22Rv1 (cell line): Measurements from ENCODE around the gene KAT2A.

Experiments used
- H3K27ac ChIP-seq: fragments of 450-650 bp; 2 replicates; pipeline ENCODE4 v1.5.1; 2017
- CTCF ChIP-seq: fragments of 450-650 bp; IDR thresholded peaks from 2 replicates; pipeline ENCODE4 v1.5.1; 2017; ENCODE audit warnings: mild to moderate bottlenecking
- ZFX ChIP-seq: fragments of 450-650 bp; IDR thresholded peaks from 2 replicates; pipeline ENCODE4 v1.6.1; 2017; ENCODE audit warnings: antibody characterized with exemption, borderline replicate concordance

Gene KAT2A

GRCh38 chr17:42111265-42111636, 9.9 kb downstream of the KAT2A start:
- no peak overlapping the region for H3K27ac ChIP-seq
- no peak for TF ChIP-seq CTCF
- TF ChIP-seq ZFX, result no peak

- H3K27ac ChIP-seq, result no peak overlapping the region
- TF ChIP-seq ZFX (no peak), CTCF (no peak)
These were observed 10.6 kb downstream of the KAT2A start for GRCh38 chr17:42110301-42111264.

DNA sequence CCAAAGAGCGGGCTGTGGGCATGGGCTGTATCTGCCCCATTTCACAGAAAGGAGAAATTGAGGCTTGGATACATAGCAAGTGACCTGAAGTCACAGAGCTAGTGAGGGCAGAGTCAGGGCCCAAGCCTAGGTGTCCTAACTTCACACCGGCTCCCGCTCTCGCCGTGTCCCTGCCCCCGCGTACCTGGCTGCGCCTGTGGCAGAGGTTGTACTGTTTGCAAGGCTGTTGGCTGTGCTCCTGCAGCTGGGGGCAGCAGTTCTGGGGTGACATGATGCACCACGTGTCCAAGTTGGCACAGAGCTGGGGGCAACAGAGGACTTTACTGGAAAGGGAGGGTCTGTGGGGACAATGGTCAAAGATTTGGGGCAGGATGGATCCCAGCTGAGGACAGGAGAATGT, 12.1 kb downstream of the KAT2A start:
- no peak overlapping the region for H3K27ac ChIP-seq
- TF ChIP-seq CTCF (no peak), ZFX (no peak)

GRCh38 chr17:42107597-42108576, 13.3 kb downstream of the KAT2A start:
- no peak overlapping the region for H3K27ac ChIP-seq
- TF ChIP-seq ZFX (no peak), CTCF (0 out of 2 replicates have a peak, but pooled peaks have one; percentile 10)

- H3K27ac ChIP-seq, result no peak overlapping the region
- TF ChIP-seq CTCF (no peak), ZFX (no peak)
These were observed 14.0 kb downstream of the KAT2A start for GRCh38 chr17:42107124-42107523.

- TF ChIP-seq ZFX (no peak), CTCF (no peak)
- no peak overlapping the region for H3K27ac ChIP-seq
These were observed 15.2 kb downstream of the KAT2A start for GRCh38 chr17:42106009-42106408.
